Islet of Langerhans (tissue), 1 donor: ENCODE data around the gene ALG1L2.
"Not testable (repeated sequence)": the region's sequence is repeated elsewhere in the genome, so short reads cannot be mapped to it uniquely, and the experiment has no call there.

ENCODE experiments used
- FAIRE-seq: peaks from one replicate; lab custom pipeline; 2011; peaks lifted over from hg19 to GRCh38; lab: Jason Lieb, UNC

The ALG1L2 gene

GRCh38 chr3:130125406-130125805, 43.8 kb downstream of the ALG1L2 start:
- not testable (repeated sequence) for FAIRE-seq

- not testable (repeated sequence) for FAIRE-seq
Observed at GRCh38 chr3:130136337-130136736, 54.7 kb downstream of the ALG1L2 start.

DNA sequence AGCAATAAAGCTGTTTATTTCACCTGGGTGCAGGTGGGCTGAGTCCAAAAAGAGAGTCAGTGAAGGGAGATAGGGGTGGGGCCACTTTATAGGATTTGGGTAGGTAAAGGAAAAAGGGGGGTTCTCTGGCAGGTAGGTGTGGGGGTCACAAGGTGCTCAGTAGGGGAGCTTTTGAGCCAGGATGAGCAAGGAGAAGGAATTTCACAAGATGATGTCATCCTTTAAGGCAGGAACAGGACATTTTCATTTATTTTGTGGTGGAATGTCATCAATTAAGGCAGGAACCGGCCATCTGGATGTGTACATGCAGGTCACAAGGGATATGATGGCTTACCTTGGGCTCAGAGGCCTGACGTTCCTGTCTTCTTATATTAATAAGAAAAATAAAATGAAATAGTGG, 56.1 kb downstream of the ALG1L2 start:
- not testable (repeated sequence) for FAIRE-seq

- FAIRE-seq, result not testable (repeated sequence)
Observed at GRCh38 chr3:130138992-130139391, 57.4 kb downstream of the ALG1L2 start.

GRCh38 chr3:130140756-130141155, 59.1 kb downstream of the ALG1L2 start:
- FAIRE-seq, result not testable (repeated sequence)

- FAIRE-seq, result not testable (repeated sequence)
Observed at GRCh38 chr3:130143648-130144327, 62.2 kb downstream of the ALG1L2 start.

DNA sequence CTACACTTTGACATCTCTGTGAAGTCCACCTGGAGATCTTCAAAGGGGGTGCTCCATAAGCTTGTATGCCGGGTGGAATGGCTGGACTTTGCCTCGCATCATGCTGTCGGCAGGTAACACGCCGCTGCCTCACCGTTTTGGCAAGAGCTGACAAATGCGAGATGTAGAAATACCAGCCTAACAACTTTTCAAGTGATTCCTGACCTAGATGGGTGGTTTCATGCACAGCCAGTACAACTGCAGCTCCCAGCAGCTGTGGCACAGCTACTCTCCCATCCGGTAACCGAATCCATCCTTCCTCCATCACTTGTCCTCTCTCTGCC, 62.7 kb downstream of the ALG1L2 start:
- FAIRE-seq, result not testable (repeated sequence)

- not testable (repeated sequence) for FAIRE-seq
Observed at GRCh38 chr3:130145456-130145855, 63.8 kb downstream of the ALG1L2 start.

GRCh38 chr3:130146465-130146864, 64.8 kb downstream of the ALG1L2 start:
- FAIRE-seq, result not testable (repeated sequence)
